HCT116 (cell line): Measurements from ENCODE around the gene ZDHHC19.
"Not testable (repeated sequence)": the region's sequence is repeated elsewhere in the genome, so short reads cannot be mapped to it uniquely, and the experiment has no call there.

Source experiments
- POLR2A ChIP-seq: IDR thresholded peaks from 2 replicates; pipeline ENCODE4 v1.7.0; 2011; ENCODE audit warnings: borderline replicate concordance; ENCODE audit not compliant: insufficient read depth, insufficient read length; ENCODE audit errors: extremely low read depth
- POLR2AphosphoS5 ChIP-seq: IDR thresholded peaks from 2 replicates; pipeline ENCODE4 v1.6.1; 2011; ENCODE audit warnings: mild to moderate bottlenecking, low read depth, low read length, moderate library complexity
- RAD21 ChIP-seq: IDR thresholded peaks from 2 replicates; pipeline ENCODE4 v1.6.1; 2012; ENCODE audit warnings: low read depth, mild to moderate bottlenecking
- SRF ChIP-seq: IDR thresholded peaks from 2 replicates; pipeline ENCODE4 v1.6.1; 2012; ENCODE audit warnings: low read depth

DNA sequence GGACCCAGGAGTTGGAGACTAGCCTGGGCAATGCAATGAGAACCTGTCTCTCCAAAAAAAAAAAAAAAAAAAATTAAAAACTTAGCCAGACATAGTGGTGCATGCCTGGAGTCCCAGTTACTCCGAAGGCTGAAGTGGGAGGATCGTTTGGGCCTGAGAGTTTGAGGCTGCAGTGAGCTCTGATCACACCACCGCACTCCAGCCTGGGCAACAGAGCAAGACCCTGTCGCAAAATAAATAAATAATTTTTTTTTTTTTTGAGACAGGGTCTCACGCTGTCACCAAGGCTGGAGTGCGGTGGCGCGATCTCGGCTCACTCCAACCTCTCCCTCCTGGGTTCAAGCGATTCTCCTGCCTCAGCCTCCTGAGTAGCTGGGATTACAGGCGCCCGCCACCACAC lies 40.9 kb downstream of the ZDHHC19 start:
- TF ChIP-seq POLR2A, SRF, POLR2AphosphoS5, RAD21: not testable (repeated sequence)
